Psoas muscle (tissue), 8 donors: ENCODE results near the gene TMIGD2. TPM values are rescaled to one million over a fixed set of nuclear protein-coding genes. Genes with fewer than 3 reads are reported as not detected.
"Not testable (repeated sequence)": the region's sequence is repeated elsewhere in the genome, so short reads cannot be mapped to it uniquely, and the experiment has no call there.

Experiments used
- ATAC-seq, 4 donors: fragments of 200-7000 bp; cut with Tn5 transposase; one replicate each; pipeline ENCODE4 v1.9.1; 2020; ENCODE audit warnings: moderate library complexity in 3 of 4, mild to moderate bottlenecking in 2 of 4
- DNase-seq, 2 donors: peaks; one replicate each; pipeline ENCODE4 v3.0.0-alpha.2; 2020
- H3K27ac ChIP-seq: fragments of 200-600 bp; one replicate; pipeline ENCODE4 v1.8.0; 2022
- H3K27me3 ChIP-seq, 3 donors: fragments of 200-600 bp in 1 of 3; one replicate each; pipeline versions ENCODE4 v1.6.1 to v1.8.0; 2013 to 2022; ENCODE audit warnings: low read length in 2 of 3, mild to moderate bottlenecking in 2 of 3, moderate library complexity in 1 of 3; ENCODE audit not compliant: insufficient read depth in 3 of 3
- H3K36me3 ChIP-seq, 2 donors: fragments of 200-600 bp in 1 of 2; one replicate each; pipeline versions ENCODE4 v1.6.1 to v1.8.0; 2013 to 2022; ENCODE audit warnings: low read depth in 1 of 2, mild to moderate bottlenecking in 1 of 2, moderate library complexity in 1 of 2; ENCODE audit not compliant: insufficient read depth in 1 of 2
- H3K4me1 ChIP-seq: fragments of 200-600 bp; one replicate; pipeline ENCODE4 v1.8.0; 2022
- H3K4me3 ChIP-seq: fragments of 200-600 bp; one replicate; pipeline ENCODE4 v1.8.0; 2022; ENCODE audit warnings: mild to moderate bottlenecking
- H3K9me3 ChIP-seq: fragments of 200-600 bp; one replicate; pipeline ENCODE4 v1.8.0; 2022
- CTCF ChIP-seq: fragments of 200-600 bp; IDR thresholded peaks from one replicate; pipeline ENCODE4 v1.8.0; 2022; ENCODE audit warnings: antibody characterized with exemption
- WGBS, 3 donors: extraction: QIAGEN DNeasy Blood & Tissue Kit; methylation state at CpG; one replicate each; pipeline versions ENCODE4 v1.1.6 to v1.1.7; 2013; 5-methylcytosine and 5-hydroxymethylcytosine counted together
- intact Hi-C, 2 donors: fragments of 100-400 bp; cut with DNase I; formaldehyde crosslinking; loops; one replicate each; pipeline versions ENCODE4 v1.11.0 to v1.14.2; 2022
- polyA plus RNA-seq, 3 donors: library from polyadenylated mRNA; stranded (reverse); fragments of 200-250 nt; gene quantifications; one replicate each; pipeline ENCODE4 v1.2.3, GENCODE V29; 2013
- total RNA-seq, 4 donors: library from RNA; stranded (reverse); fragmentation: NEBNext Ultra II Directional in 2 of 4; extraction: Animal tissue kit (Norgen Biotek cat#: 25700) in 2 of 4; gene quantifications; one replicate each; pipeline versions ENCODE4 v1.2.1 to v1.2.4, GENCODE V29; 2021 to 2023
- donor health status: healthy with polysubstance abuse.
- donor health status: DM: no; HTN: no; CAD: no; lungs with moderate emphysema.
- donor health status: Bipolar disorder and iron deficiency.
- donor health status: healthy.
- donor health status: DM: yes; HTN: yes; CAD: no.
- donor health status: DM: no; HTN: no; CAD: no.
- donor health status: DM: no; HTN: no; CAD: no.
- donor health status: DM: yes; HTN: yes; CAD: no.

Gene TMIGD2
- total and polyA plus RNA-seq, 7 donors: 0.10 to 0.20 (median 0.18) TPM; not detected in 4

- no peak for ATAC-seq
- H3K27ac ChIP-seq: no peak overlapping the region
- H3K9me3 ChIP-seq: no peaks in the 10 kb centered on the region
- no peak for TF ChIP-seq CTCF
- DNase-seq: no peak
- H3K36me3 ChIP-seq: no peaks in the 10 kb centered on the region
- intact Hi-C loops: no loop called here
- H3K27me3 ChIP-seq: peaks cover 0 to 23% (median 8%) of the 10 kb centered on the region in 3 donors
- H3K4me3 ChIP-seq: no peak overlapping the region
- no peaks in the 10 kb centered on the region for H3K4me1 ChIP-seq
- 34 to 55% (median 45%) methylated on average over 10 of the region's 10 CpGs for WGBS, 3 donors
These were observed 7.8 kb downstream of the TMIGD2 start for GRCh38 chr19:4294389-4294788.

GRCh38 chr19:4292515-4292914 is 9.7 kb downstream of the TMIGD2 start:
- Histone ChIP-seq H3K4me3 (no peak overlapping the region), H3K36me3 (no peaks in the 10 kb centered on the region), H3K27ac (no peak overlapping the region), H3K27me3 (peaks cover 0 to 23% (median 8%) of the 10 kb centered on the region in 3 donors), H3K9me3 (no peaks in the 10 kb centered on the region), H3K4me1 (no peaks in the 10 kb centered on the region)
- TF ChIP-seq CTCF: no peak
- intact Hi-C loops: no loop called here
- ATAC-seq (no peak), DNase-seq (no peak)
- WGBS, 3 donors: 76 to 81% (median 79%) methylated on average over 15 of the region's 15 CpGs

GRCh38 chr19:4291184-4291732 is 10.9 kb downstream of the TMIGD2 start:
- no peak for ATAC-seq

GRCh38 chr19:4288091-4288777 is 14.0 kb downstream of the TMIGD2 start:
- no peak for ATAC-seq
- peaks cover 0 to 23% (median 5%) of the 10 kb centered on the region in 3 donors for H3K27me3 ChIP-seq
- H3K36me3 ChIP-seq: no peaks in the 10 kb centered on the region
- TF ChIP-seq CTCF: no peak
- intact Hi-C loops: no loop called here
- H3K4me3 ChIP-seq: no peak overlapping the region
- H3K27ac ChIP-seq: no peak overlapping the region
- H3K4me1 ChIP-seq: no peaks in the 10 kb centered on the region
- DNase-seq: no peak
- H3K9me3 ChIP-seq: no peaks in the 10 kb centered on the region
- 83 to 88% (median 86%) methylated on average over 16 of the region's 16 CpGs for WGBS, 3 donors

More at GRCh38 chr19:4291184-4291732, 10.9 kb downstream of the TMIGD2 start:
- Histone ChIP-seq H3K27me3 (peaks cover 0 to 17% (median 8%) of the 10 kb centered on the region in 3 donors), H3K36me3 (no peaks in the 10 kb centered on the region), H3K27ac (no peak overlapping the region), H3K4me3 (no peak overlapping the region), H3K4me1 (no peaks in the 10 kb centered on the region), H3K9me3 (no peaks in the 10 kb centered on the region)
- 56 to 64% (median 59%) methylated on average over 8 of the region's 8 CpGs for WGBS, 3 donors
- intact Hi-C loops: no loop called here
- DNase-seq: no peak
- TF ChIP-seq CTCF: no peak

- H3K36me3 ChIP-seq, DNase-seq, H3K4me3 ChIP-seq, ATAC-seq, H3K4me1 ChIP-seq, intact Hi-C loops, H3K27ac ChIP-seq, H3K9me3 ChIP-seq: not testable (repeated sequence)
- H3K27me3 ChIP-seq: peaks cover 0 to 44% (median 3%) of the 10 kb centered on the region in 3 donors
- WGBS, 3 donors: 92 to 94% (median 94%) methylated on average over 4 of the region's 4 CpGs
These were observed 16.0 kb downstream of the TMIGD2 start for GRCh38 chr19:4286141-4286540.
